Measurements from ENCODE around the gene DOCK11.
"Not testable (repeated sequence)": the region's sequence is repeated elsewhere in the genome, so short reads cannot be mapped to it uniquely, and the experiment has no call there.

The DOCK11 gene

DNA sequence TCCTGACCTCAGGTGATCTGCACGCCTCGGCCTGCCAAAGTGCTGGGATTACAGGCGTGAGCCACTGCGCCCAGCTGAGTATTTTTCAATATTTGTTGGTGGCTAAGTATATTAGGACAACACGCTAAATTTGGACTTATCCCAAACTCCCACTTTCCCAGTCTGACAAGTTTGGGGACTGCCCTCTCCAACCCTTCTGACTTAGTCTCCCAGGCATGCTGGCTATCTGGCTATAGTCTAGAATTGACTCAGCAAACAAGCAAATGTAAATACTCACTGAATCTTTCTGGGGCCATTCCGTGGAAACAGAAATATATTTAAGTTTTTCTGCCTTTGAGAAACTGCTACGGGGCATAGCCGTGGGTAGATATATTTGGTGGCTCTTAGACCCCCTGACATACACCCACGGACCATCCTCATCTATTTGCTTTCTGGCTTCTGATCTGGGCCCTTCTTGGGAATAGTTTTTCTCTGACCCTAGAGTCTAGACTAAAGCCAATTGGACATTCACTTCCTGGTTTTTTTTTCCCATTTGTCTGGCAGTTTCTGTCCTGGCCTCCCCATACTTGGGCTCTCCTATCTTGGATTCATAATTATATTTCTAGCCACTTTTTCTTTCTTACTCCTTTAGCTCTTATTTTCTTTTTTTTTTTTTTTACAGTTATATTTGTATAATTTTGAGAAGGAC lies 11.3 kb upstream of the DOCK11 start:
- no peak overlapping the region for H3K9ac ChIP-seq
- H3K36me3 ChIP-seq = no peaks in the 10 kb centered on the region
- no peaks in the 10 kb centered on the region for H4K20me1 ChIP-seq
- TF ChIP-seq Cebpa-rat (IDR thresholded peaks at IDR 0.05) = no peak
- no peaks in the 10 kb centered on the region for H3K4me1 ChIP-seq
- H3K9me3 ChIP-seq = no peaks in the 10 kb centered on the region
- H3K27ac ChIP-seq = no peak overlapping the region
- no peak overlapping the region for H3K4me3 ChIP-seq
- H3K4me2 ChIP-seq = no peak overlapping the region
- no peaks in the 10 kb centered on the region for H3K27me3 ChIP-seq

DNA sequence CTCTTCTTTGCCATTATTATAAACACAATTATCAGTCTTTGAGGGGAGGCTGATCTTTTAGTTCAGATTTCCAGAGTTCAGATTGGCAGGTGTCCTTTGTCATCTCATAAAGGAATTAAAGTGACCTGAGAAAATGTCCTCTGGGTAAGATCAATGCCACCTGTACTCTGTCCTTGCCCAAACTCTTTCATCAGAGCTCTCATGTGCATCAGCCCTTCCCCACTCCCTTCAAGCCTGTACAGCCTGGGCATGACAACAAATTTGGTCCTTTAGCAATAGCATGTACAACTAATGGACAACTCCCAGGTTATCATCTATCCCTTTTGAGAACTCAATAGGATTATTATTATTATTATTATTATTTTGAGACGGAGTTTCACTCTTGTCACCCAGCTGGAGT lies 8.9 kb upstream of the DOCK11 start:
- not testable (repeated sequence) for H3K4me3 ChIP-seq, H3K9ac ChIP-seq, H3K27me3 ChIP-seq, H3K9me3 ChIP-seq, H3K4me2 ChIP-seq, H3K36me3 ChIP-seq, H4K20me1 ChIP-seq, H3K4me1 ChIP-seq, H3K27ac ChIP-seq

DNA sequence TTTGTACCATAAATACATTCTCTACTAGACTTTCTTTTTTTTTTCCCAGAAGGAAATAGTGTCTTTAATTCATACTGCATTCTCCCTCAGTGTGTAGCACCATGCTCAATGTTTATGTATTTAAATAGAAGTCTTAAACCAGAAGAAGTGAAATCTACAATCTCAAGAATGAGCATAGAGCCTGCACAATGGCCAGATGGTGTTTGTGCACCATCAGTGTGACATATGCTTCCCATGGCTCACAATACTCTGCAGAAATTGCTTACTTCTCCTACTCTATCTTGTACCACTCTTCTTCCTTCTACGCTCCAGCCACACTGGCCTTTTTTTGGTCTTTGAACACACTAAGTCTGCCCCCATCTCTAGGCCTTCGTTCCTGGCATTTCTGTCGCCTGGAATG lies 2.6 kb upstream of the DOCK11 start:
- peaks cover 9% of the 10 kb centered on the region; the same call in 1 of the 2 replicates for H3K9me3 ChIP-seq
- no peaks in the 10 kb centered on the region for H3K27me3 ChIP-seq
- H3K4me1 ChIP-seq = peaks cover 22% of the 10 kb centered on the region
- TF ChIP-seq Cebpa-rat (IDR thresholded peaks at IDR 0.05) = no peak
- H3K9ac ChIP-seq = no peak overlapping the region
- no peaks in the 10 kb centered on the region for H4K20me1 ChIP-seq
- H3K27ac ChIP-seq = no peak overlapping the region
- H3K4me2 ChIP-seq = no peak overlapping the region
- no peak overlapping the region for H3K4me3 ChIP-seq
- no peaks in the 10 kb centered on the region for H3K36me3 ChIP-seq

DNA sequence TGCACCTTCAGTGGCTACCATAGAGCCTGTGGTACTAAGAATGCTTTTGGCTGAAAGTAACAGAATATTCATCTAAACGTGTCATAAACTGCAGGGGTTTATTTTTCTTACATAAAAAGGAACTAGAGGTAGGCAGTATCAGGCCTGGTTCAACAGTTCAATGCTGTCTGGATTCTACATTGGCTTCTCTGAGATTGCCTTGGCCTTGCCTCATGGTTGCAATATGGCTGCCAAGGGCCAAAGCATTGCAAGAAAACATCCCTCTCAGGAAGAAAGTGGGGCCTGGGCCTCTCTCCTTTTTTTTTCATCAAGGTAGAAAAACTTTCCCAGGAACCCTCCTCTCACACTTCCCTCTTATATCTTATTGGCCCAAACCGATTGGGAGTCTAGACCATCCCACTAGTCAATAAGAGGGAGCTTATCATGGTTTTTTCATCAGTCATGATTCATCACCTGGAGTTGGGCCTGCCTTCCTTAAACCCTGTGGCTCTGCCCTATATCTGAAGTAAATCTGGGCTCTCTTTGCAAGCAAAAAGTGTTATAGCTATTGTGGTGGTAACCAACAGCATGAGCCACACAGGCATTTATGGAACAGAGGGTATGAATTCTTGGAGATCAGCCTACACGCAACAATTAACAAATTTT lies 1.8 kb upstream of the DOCK11 start:
- Histone ChIP-seq H3K36me3 (no peaks in the 10 kb centered on the region), H3K27me3 (no peaks in the 10 kb centered on the region), H3K4me3 (no peak overlapping the region), H3K9me3 (peaks cover 9% of the 10 kb centered on the region; the same call in 1 of the 2 replicates), H3K9ac (no peak overlapping the region), H4K20me1 (no peaks in the 10 kb centered on the region), H3K4me1 (peaks cover 29% of the 10 kb centered on the region), H3K4me2 (peak overlapping the region; percentile 62), H3K27ac (no peak overlapping the region)
- no peak for TF ChIP-seq Cebpa-rat (IDR thresholded peaks at IDR 0.05)

DNA sequence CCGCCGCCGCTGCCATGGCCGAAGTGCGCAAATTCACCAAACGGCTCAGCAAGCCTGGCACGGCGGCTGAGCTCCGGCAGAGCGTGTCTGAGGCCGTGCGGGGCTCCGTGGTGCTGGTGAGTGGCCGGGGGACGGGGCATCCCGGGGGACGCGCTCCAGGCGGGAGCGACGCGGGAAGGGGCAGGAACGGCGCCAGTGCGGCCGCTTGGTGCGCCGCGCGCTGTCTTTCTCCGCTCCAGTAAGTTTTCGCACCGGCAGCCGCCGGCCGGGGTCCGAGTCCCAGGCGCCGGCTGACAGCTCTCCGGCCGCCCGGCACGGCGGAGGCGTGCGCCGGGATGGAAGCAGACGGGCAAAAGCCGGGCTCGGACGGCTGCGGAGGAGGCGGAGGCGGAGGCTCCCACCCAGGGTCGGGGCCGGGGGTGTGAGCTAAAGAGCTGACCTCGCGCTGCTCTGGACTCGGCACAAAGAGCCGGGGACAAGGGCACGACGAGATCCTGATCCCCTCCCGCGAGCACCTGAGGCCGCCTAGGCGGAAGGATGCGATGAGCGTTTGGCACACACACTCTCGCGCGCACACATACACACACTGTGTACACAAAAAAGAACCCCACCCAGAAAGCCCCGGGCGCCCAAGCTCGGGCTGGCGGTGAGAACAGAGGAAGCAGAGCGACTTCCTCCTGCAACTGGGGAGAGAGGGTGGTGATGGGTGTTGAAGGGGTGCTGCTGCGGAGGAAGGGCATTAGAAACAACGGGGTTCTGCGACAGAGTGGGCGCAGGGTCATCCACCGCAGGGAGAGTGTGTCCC lies 545 bp downstream of the DOCK11 start:
- TF ChIP-seq Cebpa-rat (IDR thresholded peaks at IDR 0.05) = no peak
- H3K4me1 ChIP-seq = peaks cover 42% of the 10 kb centered on the region
- no peaks in the 10 kb centered on the region for H3K36me3 ChIP-seq
- peak overlapping the region; percentile 78 for H3K4me3 ChIP-seq
- H3K9ac ChIP-seq = peak overlapping the region; percentile 83
- H3K9me3 ChIP-seq = peaks cover 9% of the 10 kb centered on the region; the same call in 1 of the 2 replicates
- H3K27me3 ChIP-seq = no peaks in the 10 kb centered on the region
- H4K20me1 ChIP-seq = no peaks in the 10 kb centered on the region
- peak overlapping the region; percentile 71 for H3K4me2 ChIP-seq
- peak overlapping the region; percentile 87 for H3K27ac ChIP-seq

DNA sequence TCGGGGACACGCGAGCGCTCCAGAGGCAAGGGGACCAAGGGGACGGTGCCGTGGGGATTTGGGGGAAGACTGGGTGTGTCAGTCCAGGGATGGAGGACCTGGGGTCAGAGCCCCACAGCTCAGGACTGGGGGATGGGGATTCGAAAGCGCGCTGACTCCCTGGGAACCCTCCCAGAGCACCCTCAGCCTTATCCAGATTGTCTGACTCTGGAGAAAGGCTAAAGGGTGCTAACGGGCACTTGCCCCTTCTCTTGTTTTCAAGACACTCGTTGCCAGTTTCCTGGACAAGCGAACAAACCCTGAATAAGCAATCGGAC lies 1.1 kb downstream of the DOCK11 start:
- no peaks in the 10 kb centered on the region for H4K20me1 ChIP-seq
- H3K9ac ChIP-seq = peak overlapping the region; percentile 83
- H3K27me3 ChIP-seq = no peaks in the 10 kb centered on the region
- H3K36me3 ChIP-seq = no peaks in the 10 kb centered on the region
- H3K9me3 ChIP-seq = peaks cover 9% of the 10 kb centered on the region; the same call in 1 of the 2 replicates
- no peak for TF ChIP-seq Cebpa-rat (IDR thresholded peaks at IDR 0.05)
- H3K4me2 ChIP-seq = peak overlapping the region; percentile 71
- H3K4me3 ChIP-seq = peak overlapping the region; percentile 78
- peak overlapping the region; percentile 87 for H3K27ac ChIP-seq
- peaks cover 47% of the 10 kb centered on the region for H3K4me1 ChIP-seq

DNA sequence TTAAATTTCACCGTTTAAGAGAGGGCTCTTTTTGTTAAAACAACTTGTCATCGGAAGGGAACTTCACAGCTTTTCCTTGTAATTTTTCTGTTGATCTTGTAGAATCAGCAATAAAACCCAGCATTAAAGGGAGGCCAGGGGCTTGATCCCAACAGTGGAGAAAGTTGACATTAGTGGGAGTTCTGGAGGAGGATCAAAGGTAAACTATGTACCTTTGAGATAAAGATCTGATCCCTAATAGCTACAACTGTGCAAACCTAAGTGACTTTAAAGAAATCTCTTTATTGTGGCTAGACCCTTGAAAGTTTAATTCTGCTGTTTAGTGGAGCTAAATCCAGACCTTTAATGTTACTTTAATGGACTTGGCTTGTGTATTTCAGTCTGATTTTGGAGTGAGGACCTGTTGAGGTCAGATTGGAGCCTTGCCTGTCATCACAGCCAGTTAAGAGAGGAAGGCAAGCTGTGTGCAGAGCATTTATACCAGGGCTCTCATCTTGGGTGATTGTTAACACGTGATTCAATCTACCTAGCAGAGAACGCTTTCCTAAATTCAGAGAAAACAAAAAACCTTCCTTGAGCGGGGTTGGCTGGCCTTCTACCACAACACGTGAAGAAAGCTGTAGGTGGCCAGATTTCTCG lies 1.7 kb downstream of the DOCK11 start:
- peaks cover 53% of the 10 kb centered on the region for H3K4me1 ChIP-seq
- no peaks in the 10 kb centered on the region for H3K27me3 ChIP-seq
- peak overlapping the region; percentile 87 for H3K27ac ChIP-seq

DNA sequence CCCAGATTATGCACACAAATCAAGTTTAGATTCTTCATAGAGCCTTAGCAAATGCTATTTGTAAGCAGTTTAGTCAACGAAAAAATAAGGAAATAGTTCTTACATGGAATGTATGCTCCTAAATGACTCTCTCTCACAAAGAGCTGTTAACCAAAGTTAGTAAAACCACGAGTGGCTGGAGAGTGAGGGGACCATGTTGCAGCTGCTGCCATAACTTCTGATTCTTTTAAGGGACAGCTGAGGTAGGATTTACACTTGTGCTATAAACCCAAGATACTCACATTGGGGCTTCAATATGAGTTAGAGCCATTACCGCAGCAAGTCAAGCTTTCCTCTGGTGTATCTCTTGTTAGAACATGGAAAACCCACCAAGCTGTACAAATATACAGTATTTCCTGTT lies 2.7 kb downstream of the DOCK11 start:
- TF ChIP-seq Cebpa-rat (IDR thresholded peaks at IDR 0.05) = no peak
- Histone ChIP-seq H3K27ac (no peak overlapping the region), H3K36me3 (no peaks in the 10 kb centered on the region), H4K20me1 (no peaks in the 10 kb centered on the region), H3K4me2 (peak overlapping the region; percentile 71), H3K9me3 (peaks cover 9% of the 10 kb centered on the region; the same call in 1 of the 2 replicates), H3K4me1 (peaks cover 64% of the 10 kb centered on the region), H3K27me3 (no peaks in the 10 kb centered on the region), H3K4me3 (no peak overlapping the region), H3K9ac (peak overlapping the region; percentile 83; the same call in 1 of the 2 replicates)

More for the DNA sequence above, 1.7 kb downstream of the DOCK11 start:
- Histone ChIP-seq H4K20me1 (no peaks in the 10 kb centered on the region), H3K9me3 (peaks cover 9% of the 10 kb centered on the region; the same call in 1 of the 2 replicates), H3K36me3 (no peaks in the 10 kb centered on the region), H3K9ac (peak overlapping the region; percentile 83), H3K4me2 (peak overlapping the region; percentile 71), H3K4me3 (peak overlapping the region; percentile 78)
- no peak for TF ChIP-seq Cebpa-rat (IDR thresholded peaks at IDR 0.05)

DNA sequence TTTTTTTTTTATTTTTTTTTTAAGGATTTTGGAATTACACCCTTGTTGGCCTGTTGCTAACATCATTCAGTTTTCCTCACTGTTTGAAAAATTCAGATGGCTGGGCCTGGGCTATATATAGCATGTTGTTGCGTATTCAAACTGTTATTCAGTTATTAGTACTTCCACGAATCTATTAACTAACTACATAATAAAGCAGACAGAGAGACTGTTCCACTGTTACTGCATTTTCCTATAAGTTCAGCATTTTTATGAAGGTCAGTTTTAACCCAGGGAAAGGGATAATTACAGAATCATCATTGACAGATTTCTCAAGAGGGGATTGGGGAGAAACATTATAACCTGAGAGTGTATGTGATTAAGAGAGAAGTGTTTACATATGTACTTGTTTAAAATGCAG lies 3.1 kb downstream of the DOCK11 start:
- Histone ChIP-seq H3K4me2 (peak overlapping the region; percentile 71), H4K20me1 (no peaks in the 10 kb centered on the region), H3K36me3 (no peaks in the 10 kb centered on the region), H3K9me3 (peaks cover 9% of the 10 kb centered on the region; the same call in 1 of the 2 replicates), H3K27ac (no peak overlapping the region), H3K4me3 (no peak overlapping the region), H3K9ac (no peak overlapping the region), H3K27me3 (no peaks in the 10 kb centered on the region), H3K4me1 (peaks cover 68% of the 10 kb centered on the region)
- TF ChIP-seq Cebpa-rat (IDR thresholded peaks at IDR 0.05) = no peak

Measured in BLaER1 (cell line).